ENCODE measurements around the gene OR8G1.

GRCh38 chr11:124277207-124277606 is 36.3 kb downstream of the OR8G1 start:
- TF ChIP-seq POLR2AphosphoS5 (IDR thresholded peaks at IDR 0.05; ENCODE audit: low read depth, low read length) = no peak
- TF ChIP-seq FOXP2 (optimal IDR thresholded peaks at IDR 0.05; ENCODE audit: borderline replicate concordance, extremely low read depth, extremely low read length, insufficient read depth) = no peak
- no peak for TF ChIP-seq SIN3A (IDR thresholded peaks at IDR 0.05; ENCODE audit: borderline replicate concordance, insufficient read depth, low read length)
- no peak for TF ChIP-seq REST (IDR thresholded peaks at IDR 0.05; ENCODE audit: insufficient read depth in 1 of 2, low read depth in 2 of 2, low read length in 2 of 2)
- TF ChIP-seq TAF1 (IDR thresholded peaks at IDR 0.05; ENCODE audit: borderline replicate concordance, insufficient read depth, low read length) = no peak

All from PFSK-1 (cell line).